Measurements from ENCODE around the gene TMEM217. TPM values are rescaled to one million over a fixed set of nuclear protein-coding genes. Genes with fewer than 3 reads are reported as not detected.
A peak's percentile ranks its signal among the peaks of the same experiment; 100 is the strongest.

TMEM217 gene
- polyA plus RNA-seq, 3 donors: 0.09 to 0.29 TPM; not detected in 1

DNA sequence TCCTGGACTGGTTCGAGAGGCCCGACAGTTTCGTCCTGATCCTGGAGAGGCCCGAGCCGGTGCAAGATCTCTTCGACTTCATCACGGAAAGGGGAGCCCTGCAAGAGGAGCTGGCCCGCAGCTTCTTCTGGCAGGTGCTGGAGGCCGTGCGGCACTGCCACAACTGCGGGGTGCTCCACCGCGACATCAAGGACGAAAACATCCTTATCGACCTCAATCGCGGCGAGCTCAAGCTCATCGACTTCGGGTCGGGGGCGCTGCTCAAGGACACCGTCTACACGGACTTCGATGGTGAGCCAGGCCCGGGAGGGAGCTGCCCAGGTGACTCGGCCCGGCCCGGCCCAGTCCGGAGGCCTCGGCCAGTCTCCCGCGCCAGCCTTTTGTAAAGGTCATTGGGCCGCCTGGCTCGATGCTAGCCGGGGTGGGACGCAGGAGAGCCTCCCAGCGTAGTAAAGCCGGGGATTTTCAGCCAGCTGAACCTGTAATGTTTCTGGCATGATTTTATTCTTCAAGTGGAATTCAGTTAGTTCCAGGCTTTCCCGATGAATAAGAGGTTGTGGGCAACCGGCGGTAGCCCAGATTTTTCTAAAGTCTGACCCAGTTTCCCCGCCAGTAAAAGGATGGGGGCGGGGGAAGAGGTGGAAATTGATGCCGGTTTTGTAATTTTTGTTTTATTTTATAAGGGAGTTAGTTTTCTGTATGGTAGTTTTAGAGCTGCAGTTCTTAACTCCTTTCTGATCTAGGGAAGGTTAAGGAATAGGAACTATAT, 86.6 kb downstream of the TMEM217 start:
- peak overlapping the region; percentile 99 for H3K4me2 ChIP-seq (replicated peaks; ENCODE audit: extremely low read depth, low read length, poor library complexity, severe bottlenecking)
- peaks cover 28 to 32% of the 10 kb centered on the region in 2 donors for H3K36me3 ChIP-seq (replicated peaks in 1 of 2; ENCODE audit: control insufficient read depth in 1 of 2, insufficient read depth in 2 of 2, low read length in 2 of 2)
- peak in 1 of 3 donors; percentile 22 for DNase-seq
- peaks cover 33 to 37% of the 10 kb centered on the region in 2 donors for H3K36me3 Mint-ChIP-seq
- H3K4me3 ChIP-seq (replicated peaks in 1 of 3; ENCODE audit: low read depth in 2 of 3, low read length in 3 of 3): peak overlapping the region; percentile 78 to 99 (median 97)
- peaks cover 2 to 8% (median 2%) of the 10 kb centered on the region in 3 donors for H3K27me3 Mint-ChIP-seq (ENCODE audit: low read depth in 3 of 3)
- WGBS (ENCODE audit: insufficient coverage): under 1% methylated on average over 45 of the region's 45 CpGs
- peak overlapping the region; percentile 94 to 95 (median 95) for H3K27ac Mint-ChIP-seq
- peak overlapping the region; percentile 94 to 98 for H3K4me3 Mint-ChIP-seq
- H3K79me2 ChIP-seq (ENCODE audit: insufficient read depth, low read length): peaks cover 53% of the 10 kb centered on the region
- peaks cover 56 to 63% of the 10 kb centered on the region in 2 donors for H3K4me1 ChIP-seq (ENCODE audit: control insufficient read depth in 1 of 2, insufficient read depth in 2 of 2, low read length in 2 of 2)
- no peaks in the 10 kb centered on the region for H3K9me3 ChIP-seq (replicated peaks in 1 of 2; ENCODE audit: control insufficient read depth in 1 of 2, insufficient read depth in 1 of 2, low read length in 2 of 2)
- peak overlapping the region; percentile 89 for H3K9ac ChIP-seq (ENCODE audit: insufficient read depth, low read length, poor library complexity, severe bottlenecking)
- peak overlapping the region; percentile 79 for H2AFZ ChIP-seq (ENCODE audit: insufficient read depth, low read depth, low read length, poor library complexity, severe bottlenecking)
- H3K27me3 ChIP-seq (ENCODE audit: control insufficient read depth in 2 of 2, insufficient read depth in 2 of 2, low read length in 2 of 2): peaks cover 0 to 8% of the 10 kb centered on the region in 2 donors
- intact Hi-C loops (cut with micrococcal nuclease): loop anchor here (2.0 to 5.0 kb wide), 2 partner anchors 15 to 36 kb away; no protein-coding TSS in a partner anchor
- peak overlapping the region; percentile 53 to 83 for H3K27ac ChIP-seq (ENCODE audit: low read depth in 1 of 2, low read length in 2 of 2)
- peaks cover 60% of the 10 kb centered on the region for H3K4me1 Mint-ChIP-seq
- peaks cover 54% of the 10 kb centered on the region for H4K20me1 ChIP-seq (ENCODE audit: insufficient read depth, low read length)
- H3K9me3 Mint-ChIP-seq: peaks cover 0 to 2% (median 0%) of the 10 kb centered on the region in 7 donors
- TF ChIP-seq CTCF (IDR thresholded peaks at IDR 0.05): no peak

- H2AFZ ChIP-seq (ENCODE audit: insufficient read depth, low read depth, low read length, poor library complexity, severe bottlenecking): peak overlapping the region; percentile 79
- Mint-ChIP-seq H3K9me3 (peaks cover 0 to 2% (median 0%) of the 10 kb centered on the region in 7 donors), H3K27me3 (ENCODE audit: low read depth in 3 of 3) (peaks cover 2 to 8% (median 2%) of the 10 kb centered on the region in 3 donors), H3K36me3 (peaks cover 31 to 33% of the 10 kb centered on the region in 2 donors), H3K4me1 (peaks cover 51% of the 10 kb centered on the region), H3K4me3 (peak overlapping the region; percentile 94 to 98), H3K27ac (peak overlapping the region; percentile 94 to 95 (median 95))
- peaks cover 48 to 54% of the 10 kb centered on the region in 2 donors for H3K4me1 ChIP-seq (ENCODE audit: control insufficient read depth in 1 of 2, insufficient read depth in 2 of 2, low read length in 2 of 2)
- H3K4me3 ChIP-seq (replicated peaks in 1 of 3; ENCODE audit: low read depth in 2 of 3, low read length in 3 of 3): peak overlapping the region; percentile 78 to 99 (median 97)
- peaks cover 0 to 8% of the 10 kb centered on the region in 2 donors for H3K27me3 ChIP-seq (ENCODE audit: control insufficient read depth in 2 of 2, insufficient read depth in 2 of 2, low read length in 2 of 2)
- peak overlapping the region; percentile 89 for H3K9ac ChIP-seq (ENCODE audit: insufficient read depth, low read length, poor library complexity, severe bottlenecking)
- H3K4me2 ChIP-seq (replicated peaks; ENCODE audit: extremely low read depth, low read length, poor library complexity, severe bottlenecking): peak overlapping the region; percentile 99
- H3K79me2 ChIP-seq (ENCODE audit: insufficient read depth, low read length): peaks cover 53% of the 10 kb centered on the region
- peak overlapping the region; percentile 53 to 83 for H3K27ac ChIP-seq (ENCODE audit: low read depth in 1 of 2, low read length in 2 of 2)
- H3K9me3 ChIP-seq (replicated peaks in 1 of 2; ENCODE audit: control insufficient read depth in 1 of 2, insufficient read depth in 1 of 2, low read length in 2 of 2): no peaks in the 10 kb centered on the region
- peak; percentile 46 for TF ChIP-seq CTCF (IDR thresholded peaks at IDR 0.05)
- intact Hi-C loops (cut with micrococcal nuclease): loop anchor here (1.0 to 5.0 kb wide), 4 partner anchors 16 to 141 kb away; no protein-coding TSS in a partner anchor
- DNase-seq: peak in 2 of 3 donors; percentile 43 to 53
- under 1% methylated on average over 92 of the region's 92 CpGs for WGBS (ENCODE audit: insufficient coverage)
- peaks cover 27 to 32% of the 10 kb centered on the region in 2 donors for H3K36me3 ChIP-seq (replicated peaks in 1 of 2; ENCODE audit: control insufficient read depth in 1 of 2, insufficient read depth in 2 of 2, low read length in 2 of 2)
- peaks cover 48% of the 10 kb centered on the region for H4K20me1 ChIP-seq (ENCODE audit: insufficient read depth, low read length)
Observed at GRCh38 chr6:37170273-37171200, 87.4 kb downstream of the TMEM217 start.

Data from CD14-positive monocyte (primary cell).